ENCODE data around the gene TNS3.

The TNS3 gene

GRCh38 chr7:47428052-47428767 is 153.7 kb downstream of the TNS3 start:
- DNase-seq (ENCODE audit: low read depth in 2 of 2) = no peak

- no peak for DNase-seq (ENCODE audit: low read depth in 2 of 2)
These were observed 154.8 kb downstream of the TNS3 start for GRCh38 chr7:47427051-47427643.

- DNase-seq (ENCODE audit: low read depth in 2 of 2) = no peak
These were observed 157.4 kb downstream of the TNS3 start for GRCh38 chr7:47424523-47424922.

- DNase-seq (ENCODE audit: low read depth in 2 of 2) = no peak
These were observed 158.7 kb downstream of the TNS3 start for GRCh38 chr7:47423196-47423595.

GRCh38 chr7:47422611-47423010 is 159.3 kb downstream of the TNS3 start:
- DNase-seq (ENCODE audit: low read depth in 2 of 2) = no peak

GRCh38 chr7:47421456-47421855 is 160.5 kb downstream of the TNS3 start:
- DNase-seq (ENCODE audit: low read depth in 2 of 2) = no peak

- no peak for DNase-seq (ENCODE audit: low read depth in 2 of 2)
These were observed 161.7 kb downstream of the TNS3 start for GRCh38 chr7:47420122-47420780.

- DNase-seq (ENCODE audit: low read depth in 2 of 2) = no peak
These were observed 162.4 kb downstream of the TNS3 start for GRCh38 chr7:47419471-47419870.

- DNase-seq (ENCODE audit: low read depth in 2 of 2) = no peak
These were observed 163.2 kb downstream of the TNS3 start for GRCh38 chr7:47418601-47419309.

GRCh38 chr7:47416492-47417480 is 165.1 kb downstream of the TNS3 start:
- DNase-seq (ENCODE audit: low read depth in 2 of 2) = no peak

GRCh38 chr7:47415318-47416212 is 166.3 kb downstream of the TNS3 start:
- DNase-seq (ENCODE audit: low read depth in 2 of 2) = no peak

- DNase-seq (ENCODE audit: low read depth in 2 of 2) = no peak
These were observed 167.3 kb downstream of the TNS3 start for GRCh38 chr7:47414342-47415317.

- DNase-seq (ENCODE audit: low read depth in 2 of 2) = no peak
These were observed 168.2 kb downstream of the TNS3 start for GRCh38 chr7:47413526-47414341.

- DNase-seq (ENCODE audit: low read depth in 2 of 2) = no peak
These were observed 170.0 kb downstream of the TNS3 start for GRCh38 chr7:47411901-47412300.

- no peak for DNase-seq (ENCODE audit: low read depth in 2 of 2)
These were observed 170.5 kb downstream of the TNS3 start for GRCh38 chr7:47411281-47411869.

GRCh38 chr7:47408675-47409074 is 173.2 kb downstream of the TNS3 start:
- no peak for DNase-seq (ENCODE audit: low read depth in 2 of 2)

- no peak for DNase-seq (ENCODE audit: low read depth in 2 of 2)
These were observed 173.9 kb downstream of the TNS3 start for GRCh38 chr7:47407821-47408674.

Data from stimulated activated CD4-positive, alpha-beta T cell treated with anti-CD3 and anti-CD28 coated beads, Interleukin-1b, Interleukin-23, amount 100 ng/mL, for 4 hours (primary cell).